Measurements from ENCODE around the gene TECR. TPM values are rescaled to one million over a fixed set of nuclear protein-coding genes. Genes with fewer than 3 reads are reported as not detected.

Gene TECR
- total and polyA plus RNA-seq, 9 of the 15 experiments (the other 6 are each of a cell fraction or from before 2014, with no cell fraction given) = 29.3 to 211 (median 81.4) TPM

DNA sequence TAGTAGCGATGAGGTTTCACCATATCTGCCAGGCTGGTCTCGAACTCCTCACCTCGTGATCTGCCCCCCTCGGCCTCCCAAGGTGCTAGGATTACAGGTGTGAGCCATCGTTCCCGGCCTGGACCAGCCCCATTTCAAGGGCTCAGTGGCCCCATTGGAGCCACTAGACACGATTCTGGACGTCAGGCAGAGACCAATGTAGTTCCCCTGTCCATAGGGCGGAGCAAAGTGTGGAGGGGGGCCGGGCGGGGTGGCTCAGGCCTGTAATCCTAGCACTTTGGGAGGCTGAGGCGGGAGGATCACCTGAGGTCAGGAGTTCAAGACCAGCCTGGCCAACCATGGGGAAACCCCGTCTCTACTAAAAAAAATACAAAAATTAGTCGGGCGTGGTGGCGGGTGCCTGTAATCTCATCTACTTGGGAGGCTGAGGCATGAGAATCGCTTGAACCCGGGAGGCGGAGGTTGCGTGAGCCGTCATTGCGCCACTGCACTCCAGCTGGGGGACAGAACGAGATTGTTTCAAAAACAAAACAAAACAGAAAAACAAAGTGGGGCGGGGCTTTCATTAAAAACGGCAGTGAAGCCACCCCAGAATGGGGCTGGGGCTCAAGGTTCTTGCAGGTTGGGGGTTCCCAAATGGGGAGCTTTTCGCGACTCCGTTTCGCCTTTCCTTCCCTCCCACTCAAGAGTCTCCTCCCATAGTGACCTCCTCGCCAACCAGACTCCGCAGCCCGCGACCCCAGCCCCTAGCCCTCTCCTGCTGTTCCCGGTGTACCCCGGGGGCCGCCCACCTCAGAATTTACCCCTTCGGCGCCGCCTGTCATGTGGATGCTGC lies 758 bp upstream of the TECR start (continued):
- no peak for TF ChIP-seq NR4A1 (CRISPR knock-in tag; IDR thresholded peaks at IDR 0.05)
- TF ChIP-seq NR4A1 (tag; IDR thresholded peaks at IDR 0.05) = no peak
- no peak for TF ChIP-seq SP2 (IDR thresholded peaks at IDR 0.05; ENCODE audit: extremely low read depth, low read depth, low read length, poor library complexity, severe bottlenecking)
- TF ChIP-seq, protein P1, sequence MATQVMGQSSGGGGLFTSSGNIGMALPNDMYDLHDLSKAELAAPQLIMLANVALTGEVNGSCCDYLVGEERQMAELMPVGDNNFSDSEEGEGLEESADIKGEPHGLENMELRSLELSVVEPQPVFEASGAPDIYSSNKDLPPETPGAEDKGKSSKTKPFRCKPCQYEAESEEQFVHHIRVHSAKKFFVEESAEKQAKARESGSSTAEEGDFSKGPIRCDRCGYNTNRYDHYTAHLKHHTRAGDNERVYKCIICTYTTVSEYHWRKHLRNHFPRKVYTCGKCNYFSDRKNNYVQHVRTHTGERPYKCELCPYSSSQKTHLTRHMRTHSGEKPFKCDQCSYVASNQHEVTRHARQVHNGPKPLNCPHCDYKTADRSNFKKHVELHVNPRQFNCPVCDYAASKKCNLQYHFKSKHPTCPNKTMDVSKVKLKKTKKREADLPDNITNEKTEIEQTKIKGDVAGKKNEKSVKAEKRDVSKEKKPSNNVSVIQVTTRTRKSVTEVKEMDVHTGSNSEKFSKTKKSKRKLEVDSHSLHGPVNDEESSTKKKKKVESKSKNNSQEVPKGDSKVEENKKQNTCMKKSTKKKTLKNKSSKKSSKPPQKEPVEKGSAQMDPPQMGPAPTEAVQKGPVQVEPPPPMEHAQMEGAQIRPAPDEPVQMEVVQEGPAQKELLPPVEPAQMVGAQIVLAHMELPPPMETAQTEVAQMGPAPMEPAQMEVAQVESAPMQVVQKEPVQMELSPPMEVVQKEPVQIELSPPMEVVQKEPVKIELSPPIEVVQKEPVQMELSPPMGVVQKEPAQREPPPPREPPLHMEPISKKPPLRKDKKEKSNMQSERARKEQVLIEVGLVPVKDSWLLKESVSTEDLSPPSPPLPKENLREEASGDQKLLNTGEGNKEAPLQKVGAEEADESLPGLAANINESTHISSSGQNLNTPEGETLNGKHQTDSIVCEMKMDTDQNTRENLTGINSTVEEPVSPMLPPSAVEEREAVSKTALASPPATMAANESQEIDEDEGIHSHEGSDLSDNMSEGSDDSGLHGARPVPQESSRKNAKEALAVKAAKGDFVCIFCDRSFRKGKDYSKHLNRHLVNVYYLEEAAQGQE (IDR thresholded peaks at IDR 0.05; ENCODE audit: borderline replicate concordance) = no peak
- TF ChIP-seq, protein P1 (CRISPR knock-in tag; IDR thresholded peaks at IDR 0.05; ENCODE audit: low read depth) = no peak
- TF ChIP-seq, protein P2, sequence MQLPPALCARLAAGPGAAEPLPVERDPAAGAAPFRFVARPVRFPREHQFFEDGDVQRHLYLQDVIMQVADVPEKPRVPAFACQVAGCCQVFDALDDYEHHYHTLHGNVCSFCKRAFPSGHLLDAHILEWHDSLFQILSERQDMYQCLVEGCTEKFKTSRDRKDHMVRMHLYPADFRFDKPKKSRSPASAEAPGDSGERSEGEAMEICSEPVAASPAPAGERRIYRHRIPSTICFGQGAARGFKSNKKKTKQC (CRISPR knock-in tag; IDR thresholded peaks at IDR 0.05) = no peak
- TF ChIP-seq POLR3G (IDR thresholded peaks at IDR 0.05; ENCODE audit: extremely low read depth, insufficient read length, insufficient replicate concordance) = no peak
- TF ChIP-seq PCBP1 (IDR thresholded peaks at IDR 0.05; ENCODE audit: low read depth, low read length, poor library complexity, severe bottlenecking) = no peak
- no peak for TF ChIP-seq DLX4 (CRISPR knock-in tag; IDR thresholded peaks at IDR 0.05)
- TF ChIP-seq L3MBTL2 (IDR thresholded peaks at IDR 0.05) = no peak; the same call in 1 of the 2 replicates
- no peak for TF ChIP-seq PTBP1 (IDR thresholded peaks at IDR 0.05; ENCODE audit: low read depth, low read length)
- TF ChIP-seq E2F6 (IDR thresholded peaks at IDR 0.05; ENCODE audit: borderline replicate concordance in 1 of 2, extremely low read depth in 1 of 2, insufficient read depth in 1 of 2, insufficient read length in 1 of 2, low read depth in 1 of 2, low read length in 1 of 2, poor library complexity in 1 of 2, severe bottlenecking in 1 of 2) = no peak
- no peak for TF ChIP-seq MTA3 (IDR thresholded peaks at IDR 0.05; ENCODE audit: borderline replicate concordance)
- no peak for TF ChIP-seq KDM4B (IDR thresholded peaks at IDR 0.05; ENCODE audit: borderline replicate concordance in 2 of 2, low read depth in 1 of 2)
- no peak for TF ChIP-seq EGR1 (conservative IDR thresholded peaks at IDR 0.05)
- TF ChIP-seq ZNF212 (CRISPR knock-in tag; IDR thresholded peaks at IDR 0.05) = no peak
- TF ChIP-seq TCF3 (CRISPR knock-in tag; IDR thresholded peaks at IDR 0.05) = no peak
- TF ChIP-seq DPF2 (IDR thresholded peaks at IDR 0.05) = peak; percentile 65
